ENCODE data around the gene PLXNB1. TPM values are rescaled to one million over a fixed set of nuclear protein-coding genes. Genes with fewer than 3 reads are reported as not detected.

The PLXNB1 gene
- total and polyA plus RNA-seq, 7 donors, result 2.3 to 6.1 (median 2.5) TPM

GRCh38 chr3:48423883-48424695, 5.8 kb downstream of the PLXNB1 start:
- H3K27ac ChIP-seq, result no peak overlapping the region
- no peaks in the 10 kb centered on the region for H3K4me1 ChIP-seq
- WGBS, 3 donors, result 48 to 78% (median 50%) methylated on average over 26 to 27 of the region's 27 CpGs
- ATAC-seq (peak in 1 of 4 donors; percentile 5), DNase-seq (peak in 1 of 2 donors; percentile 47)
- H3K27me3 ChIP-seq (ENCODE audit: insufficient read depth in 3 of 3, low read length in 2 of 3), result peaks cover 0 to 38% (median 2%) of the 10 kb centered on the region in 3 donors
- no peak for TF ChIP-seq CTCF (IDR thresholded peaks at IDR 0.05)
- intact Hi-C loops (cut with DNase I), result no loop called here
- H3K4me3 ChIP-seq, result no peak overlapping the region
- H3K9me3 ChIP-seq, result no peaks in the 10 kb centered on the region
- no peaks in the 10 kb centered on the region for H3K36me3 ChIP-seq (ENCODE audit: insufficient read depth in 1 of 2, low read depth in 1 of 2)

- H3K9me3 ChIP-seq, result no peaks in the 10 kb centered on the region
- peaks cover 0 to 32% (median 1%) of the 10 kb centered on the region in 3 donors for H3K27me3 ChIP-seq (ENCODE audit: insufficient read depth in 3 of 3, low read length in 2 of 3)
- no peak for DNase-seq
- H3K4me3 ChIP-seq, result no peak overlapping the region
- ATAC-seq, result peak in 2 of 4 donors; percentile 19 to 34
- 41 to 76% (median 45%) methylated on average over 25 of the region's 25 CpGs for WGBS, 3 donors
- no peak overlapping the region for H3K27ac ChIP-seq
- H3K36me3 ChIP-seq (ENCODE audit: insufficient read depth in 1 of 2, low read depth in 1 of 2), result no peaks in the 10 kb centered on the region
- H3K4me1 ChIP-seq, result no peaks in the 10 kb centered on the region
- TF ChIP-seq CTCF (IDR thresholded peaks at IDR 0.05), result no peak
- intact Hi-C loops (cut with DNase I), result no loop called here
Measured at GRCh38 chr3:48423241-48423882, 6.5 kb downstream of the PLXNB1 start.

GRCh38 chr3:48422681-48423080, 7.2 kb downstream of the PLXNB1 start:
- 53 to 60% (median 57%) methylated on average over 8 of the region's 8 CpGs for WGBS, 3 donors
- Histone ChIP-seq H3K27me3 (ENCODE audit: insufficient read depth in 3 of 3, low read length in 2 of 3) (peaks cover 0 to 30% (median 1%) of the 10 kb centered on the region in 3 donors), H3K4me3 (no peak overlapping the region), H3K4me1 (no peaks in the 10 kb centered on the region), H3K27ac (no peak overlapping the region), H3K9me3 (no peaks in the 10 kb centered on the region), H3K36me3 (ENCODE audit: insufficient read depth in 1 of 2, low read depth in 1 of 2) (no peaks in the 10 kb centered on the region)
- no peak for DNase-seq
- ATAC-seq, result no peak
- intact Hi-C loops (cut with DNase I), result no loop called here
- TF ChIP-seq CTCF (IDR thresholded peaks at IDR 0.05), result no peak

GRCh38 chr3:48422272-48422671, 7.6 kb downstream of the PLXNB1 start:
- Histone ChIP-seq H3K27me3 (ENCODE audit: insufficient read depth in 3 of 3, low read length in 2 of 3) (peaks cover 0 to 30% (median 1%) of the 10 kb centered on the region in 3 donors), H3K9me3 (no peaks in the 10 kb centered on the region), H3K4me1 (no peaks in the 10 kb centered on the region), H3K4me3 (no peak overlapping the region), H3K27ac (no peak overlapping the region), H3K36me3 (ENCODE audit: insufficient read depth in 1 of 2, low read depth in 1 of 2) (no peaks in the 10 kb centered on the region)
- intact Hi-C loops (cut with DNase I), result no loop called here
- no peak for TF ChIP-seq CTCF (IDR thresholded peaks at IDR 0.05)
- 64 to 82% (median 70%) methylated on average over 3 of the region's 3 CpGs for WGBS, 3 donors
- ATAC-seq (no peak), DNase-seq (no peak)

Data from psoas muscle (tissue), 8 donors.